Endothelial cell of umbilical vein (primary cell): Measurements from ENCODE around the gene OLFM1. TPM values are rescaled to one million over a fixed set of nuclear protein-coding genes. Genes with fewer than 3 reads are reported as not detected.

ENCODE experiments used
- BruUV-seq: library from RNA; stranded (reverse); fragments of 400-500 nt; replicated peaks from 2 replicates; lab custom pipeline; 2021; lab: Mats Ljungman, UMichigan
- CTCF ChIA-PET: fragments of 300-600, 350-600 bp; sonication (Branson Sonifier 250); formaldehyde crosslinking; loops from one replicate; lab custom pipeline; 2021; ENCODE audit warnings: antibody characterized with exemption, inconsistent platforms; lab: Charles Lee
- POLR2A ChIA-PET: fragments of 300-600, 350-600 bp; sonication (Branson Sonifier 250); formaldehyde crosslinking; loops from one replicate; lab custom pipeline; 2021; ENCODE audit warnings: antibody characterized with exemption, inconsistent platforms; lab: Charles Lee
- DNase-seq: peaks from one replicate; pipeline ENCODE4 v3.0.0-alpha.2; 2011; ENCODE audit warnings: low read depth, low spot score
- FAIRE-seq: peaks from 2 replicates; lab custom pipeline; 2011; peaks lifted over from hg19 to GRCh38; lab: Jason Lieb, UNC
- H2AFZ ChIP-seq: 2 replicates; pipeline ENCODE4 v1.6.0; 2012; ENCODE audit warnings: low read depth, low read length, control low read depth, inconsistent platforms
- H3K27ac ChIP-seq: 2 replicates; pipeline ENCODE4 v1.5.1; 2011; ENCODE audit warnings: low read depth, mild to moderate bottlenecking, control low read depth, low read length, moderate library complexity; ENCODE audit not compliant: insufficient read depth
- H3K27me3 ChIP-seq, 2 experiments: 2 replicates each; pipeline versions ENCODE4 v1.6.0 to v1.6.1; 2011; ENCODE audit warnings: low read length in 2 of 2, mixed read lengths in 1 of 2; ENCODE audit not compliant: control insufficient read depth in 2 of 2, insufficient read depth in 2 of 2
- H3K36me3 ChIP-seq, 2 experiments: 2 replicates in 1 of 2; 3 replicates in 1 of 2; pipeline ENCODE4 v1.5.1; 2011; ENCODE audit warnings: low read length in 2 of 2, mild to moderate bottlenecking in 1 of 2, moderate library complexity in 1 of 2; ENCODE audit not compliant: control insufficient read depth in 2 of 2, insufficient read depth in 2 of 2; ENCODE audit errors: extremely low read depth in 1 of 2
- H3K4me1 ChIP-seq: 3 replicates; pipeline ENCODE4 v1.5.1; 2011; ENCODE audit warnings: mild to moderate bottlenecking, low read length; ENCODE audit not compliant: control insufficient read depth, insufficient read depth; ENCODE audit errors: extremely low read depth
- H3K4me2 ChIP-seq: 2 replicates; pipeline ENCODE4 v1.6.1; 2011; ENCODE audit warnings: low read length, control low read depth, mixed read lengths; ENCODE audit not compliant: insufficient read depth
- H3K4me3 ChIP-seq, 3 experiments: fragments of 200-600 bp in 1 of 3; sonication (generic), shearing (Covaris generic) in 1 of 3; replicated peaks in 1 of 3; 2 replicates each; pipeline ENCODE4 v1.5.1; 2011 to 2016; ENCODE audit warnings: control low read depth in 3 of 3, low read length in 3 of 3, mild to moderate bottlenecking in 2 of 3, inconsistent platforms in 1 of 3, low read depth in 1 of 3, moderate library complexity in 1 of 3; ENCODE audit not compliant: insufficient read depth in 1 of 3
- H3K79me2 ChIP-seq: 2 replicates; pipeline ENCODE4 v1.6.0; 2012; ENCODE audit warnings: low read length, inconsistent platforms; ENCODE audit not compliant: control insufficient read depth, insufficient read depth
- H3K9ac ChIP-seq: replicated peaks from 2 replicates; pipeline ENCODE3; 2011; ENCODE audit warnings: low read length, control low read depth; ENCODE audit not compliant: insufficient read depth; ENCODE audit errors: extremely low read depth
- H3K9me1 ChIP-seq: replicated peaks from 3 replicates; pipeline ENCODE4 v1.6.0; 2011; ENCODE audit warnings: mild to moderate bottlenecking, low read length; ENCODE audit not compliant: control insufficient read depth, insufficient read depth; ENCODE audit errors: extremely low read depth
- H3K9me3 ChIP-seq: replicated peaks from 2 replicates; pipeline ENCODE4 v1.5.1; 2012; ENCODE audit warnings: low read length, inconsistent platforms; ENCODE audit not compliant: control insufficient read depth, insufficient read depth
- H4K20me1 ChIP-seq: replicated peaks from 2 replicates; pipeline ENCODE3; 2011; ENCODE audit warnings: mild to moderate bottlenecking, low read length; ENCODE audit not compliant: control insufficient read depth, insufficient read depth; ENCODE audit errors: extremely low read depth
- FOS ChIP-seq: IDR thresholded peaks from 2 replicates; pipeline ENCODE4 v1.6.1; 2011; ENCODE audit warnings: mild to moderate bottlenecking, low read length, moderate library complexity, borderline replicate concordance; ENCODE audit not compliant: insufficient read depth
- GATA2 ChIP-seq: IDR thresholded peaks from 2 replicates; pipeline ENCODE4 v1.7.0; 2011; ENCODE audit warnings: low read depth, mild to moderate bottlenecking, moderate library complexity, mixed read lengths, low read length; ENCODE audit not compliant: insufficient read length, insufficient read depth
- JUN ChIP-seq: IDR thresholded peaks from 2 replicates; pipeline ENCODE4 v1.6.1; 2011; ENCODE audit warnings: borderline replicate concordance, low read depth; ENCODE audit not compliant: insufficient read length, insufficient read depth
- MAX ChIP-seq: IDR thresholded peaks from 2 replicates; pipeline ENCODE4 v1.6.1; 2011; ENCODE audit not compliant: insufficient read depth, insufficient read length
- POLR2A ChIP-seq: IDR thresholded peaks from 2 replicates; pipeline ENCODE4 v1.6.1; 2012; ENCODE audit warnings: low read depth, mild to moderate bottlenecking, control low read depth, low read length
- POLR2AphosphoS5 ChIP-seq: IDR thresholded peaks from 2 replicates; pipeline ENCODE4 v1.6.1; 2012; ENCODE audit warnings: low read depth, mild to moderate bottlenecking, control low read depth, low read length, moderate library complexity; ENCODE audit not compliant: insufficient read depth
- dilution Hi-C: fragments of 300-500 bp; cut with MboI; formaldehyde crosslinking; loops from one replicate; pipeline ENCODE4 v1.15.0; 2019; ENCODE audit warnings: low sequenced_read_pairs; ENCODE audit not compliant: extremely low pct_ligation_motif_present
- intact Hi-C: fragments of 100-400 bp; cut with micrococcal nuclease; formaldehyde crosslinking; loops from one replicate; pipeline ENCODE4 v1.10.0; 2022
- polyA plus RNA-seq, 4 experiments: library from polyadenylated mRNA; depleted of rRNA in 3 of 4; stranded (reverse) in 3 of 4; unstranded in 1 of 4; fragments of >200 nt; gene quantifications; 2 replicates each; pipeline versions ENCODE4 v1.2.1 to v1.2.3, GENCODE V29; 2011 to 2012; ENCODE audit warnings: missing spikeins in 1 of 4
- total RNA-seq: library from RNA; stranded (reverse); gene quantifications from 2 replicates; pipeline ENCODE4 v1.2.3, GENCODE V29; 2021

Gene OLFM1
- total and polyA plus RNA-seq, 2 donors (not counting 3 experiments of a cell fraction or from before 2014, with no cell fraction given) = 0.07 to 0.95 TPM

DNA sequence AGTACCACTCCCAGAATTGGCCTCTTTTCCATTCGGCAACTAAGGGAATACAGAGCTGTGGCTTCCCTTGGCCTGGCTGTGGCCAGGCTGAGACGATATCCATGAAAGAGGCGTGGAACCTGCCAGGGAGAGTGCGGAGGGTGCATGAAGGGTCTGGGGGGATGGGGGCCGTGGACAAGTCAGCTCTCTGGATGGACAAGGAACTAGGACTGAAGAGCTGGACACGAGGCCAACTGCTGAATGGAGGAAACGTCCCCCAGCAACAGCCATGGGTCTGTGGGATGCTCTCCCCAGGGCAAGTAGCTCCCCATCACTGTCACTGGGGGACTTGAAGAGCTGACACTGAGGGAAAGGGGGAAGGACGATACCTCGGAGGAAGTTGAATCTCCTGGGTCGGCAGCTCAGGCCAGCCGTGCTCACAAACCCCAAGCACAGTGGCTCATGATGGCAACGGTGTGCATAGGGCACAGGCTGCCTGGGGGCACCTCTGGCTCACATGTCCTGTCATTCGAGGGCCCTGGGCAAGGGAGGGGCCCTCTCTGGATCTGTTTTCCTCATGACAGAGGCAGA lies 4.1 kb upstream of the OLFM1 start:
- no peak overlapping the region for H3K9ac ChIP-seq
- H2AFZ ChIP-seq = no peak overlapping the region

GRCh38 chr9:135083831-135084230 lies 3.6 kb upstream of the OLFM1 start:
- H3K36me3 ChIP-seq = no peaks in the 10 kb centered on the region
- H4K20me1 ChIP-seq = no peaks in the 10 kb centered on the region
- BruUV-seq = no TSS peak
- dilution Hi-C loops = no loop called here
- FAIRE-seq (no peak), DNase-seq (no peak)
- no peaks in the 10 kb centered on the region for H3K9me3 ChIP-seq
- intact Hi-C loops = loop anchor here (10.0 kb wide), 1 partner anchor 309 kb away; no protein-coding TSS in a partner anchor
- ChIA-PET CTCF (no interaction called here), POLR2A (no interaction called here)
- H2AFZ ChIP-seq = no peak overlapping the region
- H3K9ac ChIP-seq = no peak overlapping the region
- no peaks in the 10 kb centered on the region for H3K9me1 ChIP-seq
- no peaks in the 10 kb centered on the region for H3K79me2 ChIP-seq
- peaks cover 7 to 11% of the 10 kb centered on the region in 2 experiments for H3K27me3 ChIP-seq
- H3K4me1 ChIP-seq = no peaks in the 10 kb centered on the region
- no peak overlapping the region for H3K4me3 ChIP-seq
- no peak overlapping the region for H3K27ac ChIP-seq
- TF ChIP-seq POLR2AphosphoS5 (no peak), GATA2 (no peak), JUN (no peak), MAX (no peak), FOS (no peak)
- no peak overlapping the region for H3K4me2 ChIP-seq

More for the DNA sequence above, 4.1 kb upstream of the OLFM1 start:
- Histone ChIP-seq H3K36me3 (no peaks in the 10 kb centered on the region), H3K79me2 (no peaks in the 10 kb centered on the region), H3K27ac (no peak overlapping the region), H3K27me3 (peaks cover 6 to 8% of the 10 kb centered on the region in 2 experiments), H3K9me1 (no peaks in the 10 kb centered on the region), H3K4me3 (no peak overlapping the region), H3K9me3 (no peaks in the 10 kb centered on the region), H4K20me1 (no peaks in the 10 kb centered on the region), H3K4me1 (no peaks in the 10 kb centered on the region), H3K4me2 (no peak overlapping the region)
- BruUV-seq = no TSS peak
- dilution Hi-C loops = no loop called here
- intact Hi-C loops = loop anchor here (10.0 kb wide), 1 partner anchor 309 kb away; no protein-coding TSS in a partner anchor
- FAIRE-seq = no peak
- DNase-seq = no peak
- ChIA-PET POLR2A (no interaction called here), CTCF (no interaction called here)
- no peak for TF ChIP-seq POLR2A
